Kidney (tissue), 14 donors: ENCODE results near the gene ROR1. TPM values are rescaled to one million over a fixed set of nuclear protein-coding genes. Genes with fewer than 3 reads are reported as not detected.

Experiments used
- DNase-seq, 5 donors: peaks; one replicate each; pipeline ENCODE4 v3.0.0-alpha.2; 2013 to 2020
- FAIRE-seq: peaks from 2 replicates; lab custom pipeline; 2012; peaks lifted over from hg19 to GRCh38; lab: Jason Lieb, UNC
- H3K27ac ChIP-seq, 2 donors: one replicate each; pipeline ENCODE4 v1.7.0; 2013; ENCODE audit warnings: low read depth in 2 of 2, low read length in 2 of 2, inconsistent platforms in 1 of 2
- H3K27me3 ChIP-seq: one replicate; pipeline ENCODE4 v1.7.1; 2013; ENCODE audit warnings: low read length, inconsistent platforms; ENCODE audit not compliant: control insufficient read depth, insufficient read depth
- H3K36me3 ChIP-seq, 3 donors: one replicate each; pipeline versions ENCODE4 v1.7.0 to v1.7.1; 2013; ENCODE audit warnings: low read length in 3 of 3, control low read depth in 1 of 3, inconsistent platforms in 1 of 3; ENCODE audit not compliant: insufficient read depth in 3 of 3, control insufficient read depth in 2 of 3
- H3K4me1 ChIP-seq, 3 donors: one replicate each; pipeline versions ENCODE4 v1.7.0 to v1.7.1; 2013; ENCODE audit warnings: low read length in 3 of 3, inconsistent platforms in 1 of 3, low read depth in 1 of 3; ENCODE audit not compliant: control insufficient read depth in 2 of 3, insufficient read depth in 2 of 3
- H3K4me3 ChIP-seq, 3 donors: one replicate each; pipeline versions ENCODE4 v1.7.0 to v1.8.1; 2013; ENCODE audit warnings: low read length in 3 of 3, control low read depth in 1 of 3, inconsistent platforms in 1 of 3
- H3K9ac ChIP-seq, 3 donors: one replicate each; pipeline versions ENCODE4 v1.7.0 to v1.7.1; 2013; ENCODE audit warnings: low read length in 3 of 3, control low read depth in 1 of 3, inconsistent platforms in 1 of 3
- H3K9me3 ChIP-seq, 3 donors: one replicate each; pipeline versions ENCODE4 v1.7.0 to v1.7.1; 2013; ENCODE audit warnings: low read length in 3 of 3, control low read depth in 1 of 3, inconsistent platforms in 1 of 3; ENCODE audit not compliant: control insufficient read depth in 2 of 3, insufficient read depth in 1 of 3
- intact Hi-C: fragments of 100-400 bp; cut with DNase I; formaldehyde crosslinking; loops from one replicate; pipeline ENCODE4 v1.11.1; 2022
- polyA plus RNA-seq: library from polyadenylated mRNA; stranded (reverse); fragments of 350-450 nt; fragmentation: Illumina TruSeq; extraction: RNeasy Lipid Tissue Mini Kit (QIAGEN cat#74804); gene quantifications from one replicate; pipeline ENCODE4 v1.2.3, GENCODE V29; 2014; ENCODE audit warnings: low read depth, low replicate concordance; ENCODE audit not compliant: insufficient read depth
- total RNA-seq: library from RNA; stranded (reverse); fragmentation: NEBNext Ultra II Directional; extraction: Animal tissue kit (Norgen Biotek cat#: 25700); gene quantifications from one replicate; pipeline ENCODE4 v1.2.1, GENCODE V29; 2021
- TF ChIP-seq, protein P1 (sequence below): IDR thresholded peaks from 3 replicates; pipeline ENCODE4 v1.5.1; 2012; ENCODE audit warnings: mild to moderate bottlenecking, moderate library complexity, borderline replicate concordance; ENCODE audit not compliant: insufficient read depth; ENCODE audit errors: extremely low read depth
- donor health status: control.
- donor health status: control.
- donor health status: control.
- donor health status: control.
- donor health status: control.
- donor health status: DM: yes; HTN: yes; CAD: no.
- donor health status: Normal renal cell carcinoma (clear cell type).

Gene ROR1
- total and polyA plus RNA-seq, 2 donors from 2014 or later, result 0.77 to 8.0 TPM

DNA sequence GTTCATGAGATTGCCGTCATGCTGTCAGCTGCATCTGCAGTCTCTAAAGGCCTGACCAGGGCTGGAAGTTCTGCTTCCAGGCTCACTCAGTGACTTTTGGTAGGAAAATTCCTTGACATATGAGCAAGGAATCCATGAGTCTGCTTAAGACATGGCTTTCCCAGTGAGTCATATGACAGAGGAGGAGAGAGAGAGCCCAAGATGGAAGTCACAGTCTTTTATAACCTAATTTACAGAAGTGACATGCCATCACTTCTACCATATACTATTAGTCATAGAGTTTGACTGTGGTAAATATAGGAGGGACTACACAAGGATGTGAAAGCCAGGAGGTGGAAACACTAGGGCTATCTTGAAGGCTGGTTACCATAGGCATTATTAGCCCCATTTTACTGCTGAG lies 115.2 kb downstream of the ROR1 start:
- DNase-seq (no peak), FAIRE-seq (no peak)
- H3K27ac ChIP-seq, result no peak overlapping the region
- H3K36me3 ChIP-seq, result no peaks in the 10 kb centered on the region
- peaks cover 0 to 3% (median 0%) of the 10 kb centered on the region in 3 donors for H3K4me1 ChIP-seq
- TF ChIP-seq, protein P1, sequence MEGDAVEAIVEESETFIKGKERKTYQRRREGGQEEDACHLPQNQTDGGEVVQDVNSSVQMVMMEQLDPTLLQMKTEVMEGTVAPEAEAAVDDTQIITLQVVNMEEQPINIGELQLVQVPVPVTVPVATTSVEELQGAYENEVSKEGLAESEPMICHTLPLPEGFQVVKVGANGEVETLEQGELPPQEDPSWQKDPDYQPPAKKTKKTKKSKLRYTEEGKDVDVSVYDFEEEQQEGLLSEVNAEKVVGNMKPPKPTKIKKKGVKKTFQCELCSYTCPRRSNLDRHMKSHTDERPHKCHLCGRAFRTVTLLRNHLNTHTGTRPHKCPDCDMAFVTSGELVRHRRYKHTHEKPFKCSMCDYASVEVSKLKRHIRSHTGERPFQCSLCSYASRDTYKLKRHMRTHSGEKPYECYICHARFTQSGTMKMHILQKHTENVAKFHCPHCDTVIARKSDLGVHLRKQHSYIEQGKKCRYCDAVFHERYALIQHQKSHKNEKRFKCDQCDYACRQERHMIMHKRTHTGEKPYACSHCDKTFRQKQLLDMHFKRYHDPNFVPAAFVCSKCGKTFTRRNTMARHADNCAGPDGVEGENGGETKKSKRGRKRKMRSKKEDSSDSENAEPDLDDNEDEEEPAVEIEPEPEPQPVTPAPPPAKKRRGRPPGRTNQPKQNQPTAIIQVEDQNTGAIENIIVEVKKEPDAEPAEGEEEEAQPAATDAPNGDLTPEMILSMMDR, result no peak
- H3K4me3 ChIP-seq, result no peak overlapping the region
- no peaks in the 10 kb centered on the region for H3K9me3 ChIP-seq
- no peaks in the 10 kb centered on the region for H3K27me3 ChIP-seq
- intact Hi-C loops, result no loop called here
- H3K9ac ChIP-seq, result no peak overlapping the region

DNA sequence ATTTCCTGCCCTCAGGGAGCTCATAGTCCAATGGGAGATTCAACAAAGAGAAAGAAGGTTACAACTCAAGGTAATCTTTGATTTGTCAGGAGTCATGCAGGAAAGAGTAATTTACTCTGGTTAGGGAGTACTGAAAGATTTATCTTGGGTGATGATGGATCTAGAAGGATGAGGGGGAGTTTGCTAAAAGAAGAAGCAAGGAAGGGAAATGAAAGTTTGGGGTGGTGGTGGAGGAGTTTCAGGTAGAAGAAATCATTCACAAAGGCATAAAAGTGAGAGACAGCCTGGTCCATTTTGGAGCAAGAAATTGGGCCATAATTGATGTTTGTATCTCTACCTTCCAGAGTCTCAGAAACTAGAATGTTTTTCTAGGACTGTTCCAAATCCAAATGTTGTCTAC lies 116.7 kb downstream of the ROR1 start:
- no peak for DNase-seq
- Histone ChIP-seq H3K4me3 (no peak overlapping the region), H3K4me1 (peaks cover 0 to 3% (median 0%) of the 10 kb centered on the region in 3 donors), H3K9ac (no peak overlapping the region), H3K27me3 (no peaks in the 10 kb centered on the region), H3K27ac (no peak overlapping the region), H3K9me3 (no peaks in the 10 kb centered on the region), H3K36me3 (no peaks in the 10 kb centered on the region)
- TF ChIP-seq, protein P1, result no peak
- no peak for FAIRE-seq
- intact Hi-C loops, result no loop called here

DNA sequence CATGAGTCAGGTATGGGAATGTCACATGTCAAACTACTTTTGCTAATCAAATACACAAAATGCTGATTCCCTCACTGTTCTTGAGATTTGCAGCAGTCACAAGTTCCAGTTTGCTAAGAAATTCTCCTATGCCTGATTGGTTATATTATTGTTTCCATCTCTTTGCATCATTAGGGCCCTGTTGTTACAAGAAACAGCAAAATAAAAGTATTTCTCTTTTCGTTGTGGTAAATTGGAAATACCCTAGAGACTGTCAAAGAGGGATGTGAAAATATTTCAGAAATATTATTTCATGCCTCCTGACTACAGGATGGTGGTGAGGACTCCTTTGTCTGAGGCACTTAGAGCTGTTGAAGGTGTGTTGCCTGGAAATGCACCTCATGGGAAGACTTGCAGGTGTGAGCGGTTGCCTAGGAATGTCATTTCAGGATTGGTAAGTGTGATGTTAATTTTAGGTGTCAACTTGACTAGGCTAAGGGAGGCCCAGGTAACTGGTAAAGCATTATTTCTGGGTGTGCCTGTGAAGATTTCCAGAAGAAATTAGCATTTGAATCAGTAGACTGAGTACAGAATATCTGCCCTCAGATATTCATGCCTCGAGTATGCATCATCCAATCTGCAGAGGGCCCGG lies 117.4 kb downstream of the ROR1 start:
- no peak overlapping the region for H3K9ac ChIP-seq
- TF ChIP-seq, protein P1, result no peak
- H3K36me3 ChIP-seq, result no peaks in the 10 kb centered on the region
- peaks cover 0 to 3% (median 0%) of the 10 kb centered on the region in 3 donors for H3K4me1 ChIP-seq
- no peaks in the 10 kb centered on the region for H3K27me3 ChIP-seq
- FAIRE-seq (no peak), DNase-seq (no peak)
- H3K9me3 ChIP-seq, result no peaks in the 10 kb centered on the region
- no peak overlapping the region for H3K27ac ChIP-seq
- intact Hi-C loops, result no loop called here
- no peak overlapping the region for H3K4me3 ChIP-seq
